Stimulated activated CD4-positive, alpha-beta T cell treated with anti-CD3 and anti-CD28 coated beads, Interleukin-2, amount 100 ng/mL, for 48 hours (primary cell): Measurements from ENCODE around the gene TMEM253.
A peak's percentile ranks its signal among the peaks of the same experiment; 100 is the strongest.

Source experiments
- DNase-seq, 2 donors: peaks; one replicate each; pipeline ENCODE4 v3.0.0-alpha.2; 2020

TMEM253 gene

DNA sequence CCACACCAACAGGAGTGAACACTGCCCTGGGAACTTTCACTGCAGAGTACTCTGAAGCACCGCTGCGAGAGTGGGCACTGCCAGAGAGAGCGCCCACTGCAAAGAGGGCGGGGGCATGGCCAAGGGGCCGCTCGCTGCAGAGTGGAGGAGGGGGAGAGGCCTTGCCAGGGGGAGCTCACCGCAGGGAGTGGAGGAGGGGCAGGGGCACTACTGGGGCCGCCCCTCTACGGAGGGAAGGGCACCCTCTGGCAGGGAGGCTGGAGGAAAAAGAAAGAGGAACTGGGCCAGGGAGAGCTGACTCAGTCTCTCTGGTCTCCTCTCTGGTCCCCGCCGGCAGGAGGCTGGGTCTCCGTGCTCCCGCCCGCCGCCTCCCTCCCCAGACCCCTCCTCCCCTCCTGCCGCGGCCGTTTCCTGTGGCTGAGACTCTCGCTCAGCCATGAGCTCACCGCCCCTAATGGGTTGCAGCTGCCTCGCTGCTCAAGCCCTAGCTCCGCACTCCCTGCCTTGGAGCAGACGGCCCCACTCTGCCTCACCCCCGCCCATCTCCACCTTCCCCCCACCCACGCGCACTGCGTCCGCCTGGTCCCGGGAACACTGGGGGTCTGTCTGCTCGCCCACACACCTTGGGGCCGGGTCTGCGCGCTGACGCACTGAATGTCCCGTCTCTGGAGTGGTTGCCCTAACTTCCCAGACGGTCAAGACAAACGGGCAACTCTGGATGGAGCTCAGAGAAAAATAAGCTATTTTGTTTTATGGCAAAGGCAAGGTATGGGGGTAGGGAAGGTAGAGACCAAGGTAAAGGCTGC lies 29.4 kb upstream of the TMEM253 start:
- peak in 1 of 2 donors; percentile 40 for DNase-seq

DNA sequence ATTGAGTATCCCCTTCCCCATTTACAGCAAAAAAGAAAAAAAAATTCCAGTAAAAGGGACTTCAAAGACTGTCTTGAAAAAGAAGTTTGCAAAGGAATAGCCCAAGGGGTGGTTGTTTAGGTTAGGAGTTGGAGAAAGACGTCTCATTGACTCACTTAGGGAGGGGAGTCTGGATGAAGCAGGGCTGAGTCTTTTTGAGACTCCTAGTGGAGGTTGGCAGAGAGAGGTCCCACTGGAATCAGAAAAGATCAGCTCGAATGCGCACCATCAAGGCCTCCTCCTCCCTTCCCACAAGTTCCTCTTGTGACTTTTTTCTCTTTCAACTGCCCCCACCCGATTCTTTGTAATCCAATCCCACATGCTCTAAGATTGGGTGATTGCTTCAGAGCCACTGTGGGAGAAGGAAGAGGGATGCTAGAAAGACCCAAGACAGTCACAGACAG lies 28.8 kb upstream of the TMEM253 start:
- DNase-seq, result no peak

DNA sequence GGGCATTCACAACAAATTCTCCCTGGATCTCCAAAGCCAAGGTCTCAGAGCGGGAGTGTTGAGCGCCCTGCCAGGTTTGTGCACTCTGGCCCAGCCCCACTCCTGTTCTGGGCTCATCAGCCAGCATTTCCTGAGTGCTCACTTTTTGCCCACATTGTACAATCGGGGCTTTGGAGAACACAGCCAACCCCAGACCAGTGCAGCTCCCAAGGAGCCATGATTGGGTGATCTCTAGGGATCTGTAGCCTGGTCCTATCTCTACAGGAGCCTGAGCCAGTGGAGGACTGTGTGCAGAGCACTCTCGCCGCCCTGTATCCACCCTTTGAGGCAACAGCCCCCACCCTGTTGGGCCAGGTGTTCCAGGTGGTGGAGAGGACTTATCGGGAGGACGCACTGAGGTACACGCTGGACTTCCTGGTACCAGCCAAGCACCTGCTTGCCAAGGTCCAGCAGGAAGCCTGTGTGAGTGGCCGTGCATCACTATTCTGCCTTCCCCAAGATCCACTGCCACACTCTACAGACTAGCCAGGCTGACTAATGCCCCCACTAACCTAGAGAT lies 28.0 kb upstream of the TMEM253 start:
- no peak for DNase-seq

DNA sequence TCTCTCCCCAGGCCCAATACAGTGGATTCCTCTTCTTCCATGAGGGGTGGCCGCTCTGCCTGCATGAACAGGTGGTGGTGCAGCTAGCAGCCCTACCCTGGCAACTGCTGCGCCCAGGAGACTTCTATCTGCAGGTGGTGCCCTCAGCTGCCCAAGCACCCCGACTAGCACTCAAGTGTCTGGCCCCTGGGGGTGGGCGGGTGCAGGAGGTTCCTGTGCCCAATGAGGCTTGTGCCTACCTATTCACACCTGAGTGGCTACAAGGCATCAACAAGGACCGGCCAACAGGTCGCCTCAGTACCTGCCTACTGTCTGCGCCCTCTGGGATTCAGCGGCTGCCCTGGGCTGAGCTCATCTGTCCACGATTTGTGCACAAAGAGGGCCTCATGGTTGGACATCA lies 26.9 kb upstream of the TMEM253 start:
- no peak for DNase-seq

GRCh38 chr14:21074398-21075272 lies 26.2 kb upstream of the TMEM253 start:
- DNase-seq, result no peak

DNA sequence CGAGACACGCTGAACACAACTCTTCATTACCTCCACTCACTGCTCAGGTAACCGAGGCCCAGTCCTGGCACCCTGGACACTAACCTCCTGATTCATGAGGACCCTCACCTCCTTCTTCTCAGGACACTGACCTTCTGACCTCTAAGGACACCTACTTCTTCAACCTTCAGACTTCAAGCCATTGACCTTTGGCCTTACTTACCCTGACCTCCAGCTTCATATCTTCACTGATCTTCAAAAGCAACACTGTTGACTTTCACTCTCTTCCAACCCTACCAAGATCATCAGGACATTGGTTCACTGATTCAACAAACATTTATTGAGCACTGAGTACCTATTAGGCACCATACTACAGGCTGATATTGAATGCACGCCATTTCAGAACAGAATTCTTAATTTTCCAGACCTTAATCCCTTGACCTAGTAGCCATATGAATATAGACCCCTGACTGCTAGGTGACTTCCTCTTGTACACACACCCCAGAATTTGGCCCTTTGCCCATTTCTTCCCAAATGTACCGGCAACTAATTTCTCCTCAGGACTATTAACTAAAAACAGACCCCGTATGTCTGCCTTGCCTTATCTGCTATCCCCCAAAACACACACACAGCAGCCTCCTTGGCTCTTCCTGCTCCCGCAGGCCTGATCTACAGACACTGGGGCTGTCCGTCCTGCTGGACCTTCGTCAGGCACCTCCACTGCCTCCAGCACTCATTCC lies 25.0 kb upstream of the TMEM253 start:
- no peak for DNase-seq

GRCh38 chr14:21077672-21078071 lies 23.2 kb upstream of the TMEM253 start:
- DNase-seq, result no peak

GRCh38 chr14:21078287-21078686 lies 22.6 kb upstream of the TMEM253 start:
- no peak for DNase-seq

DNA sequence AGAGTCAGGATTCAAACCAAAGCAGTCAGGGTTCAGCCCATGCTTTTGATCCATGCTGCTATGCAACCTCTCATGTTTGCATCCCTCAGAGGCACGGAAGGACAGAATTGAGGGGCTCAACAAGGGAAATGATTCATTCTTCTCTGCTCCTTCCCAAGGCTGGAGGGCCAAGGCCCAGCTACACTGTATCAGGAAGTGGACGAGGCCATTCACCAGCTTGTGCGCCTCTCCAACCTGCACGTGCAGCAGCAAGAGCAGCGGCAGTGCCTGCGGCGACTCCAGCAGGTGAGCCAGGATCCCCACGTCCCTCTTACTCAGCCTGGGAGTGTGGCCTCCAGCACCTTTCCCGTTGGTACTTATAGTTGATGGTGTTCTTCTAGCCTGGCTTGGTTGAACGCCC lies 22.1 kb upstream of the TMEM253 start:
- no peak for DNase-seq

DNA sequence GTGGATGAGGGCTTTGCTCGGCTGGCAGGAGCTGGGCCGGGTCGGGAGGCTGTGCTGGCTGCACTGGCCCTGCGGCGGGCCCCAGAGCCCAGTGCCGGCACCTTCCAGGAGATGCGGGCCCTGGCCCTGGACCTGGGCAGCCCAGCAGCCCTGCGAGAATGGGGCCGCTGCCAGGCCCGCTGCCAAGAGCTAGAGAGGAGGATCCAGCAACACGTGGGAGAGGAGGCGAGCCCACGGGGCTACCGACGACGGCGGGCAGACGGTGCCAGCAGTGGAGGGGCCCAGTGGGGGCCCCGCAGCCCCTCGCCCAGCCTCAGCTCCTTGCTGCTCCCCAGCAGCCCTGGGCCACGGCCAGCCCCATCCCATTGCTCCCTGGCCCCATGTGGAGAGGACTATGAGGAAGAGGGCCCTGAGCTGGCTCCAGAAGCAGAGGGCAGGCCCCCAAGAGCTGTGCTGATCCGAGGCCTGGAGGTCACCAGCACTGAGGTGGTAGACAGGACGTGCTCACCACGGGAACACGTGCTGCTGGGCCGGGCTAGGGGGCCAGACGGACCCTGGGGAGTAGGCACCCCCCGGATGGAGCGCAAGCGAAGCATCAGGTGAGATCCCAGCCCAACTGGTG lies 19.2 kb upstream of the TMEM253 start:
- no peak for DNase-seq

DNA sequence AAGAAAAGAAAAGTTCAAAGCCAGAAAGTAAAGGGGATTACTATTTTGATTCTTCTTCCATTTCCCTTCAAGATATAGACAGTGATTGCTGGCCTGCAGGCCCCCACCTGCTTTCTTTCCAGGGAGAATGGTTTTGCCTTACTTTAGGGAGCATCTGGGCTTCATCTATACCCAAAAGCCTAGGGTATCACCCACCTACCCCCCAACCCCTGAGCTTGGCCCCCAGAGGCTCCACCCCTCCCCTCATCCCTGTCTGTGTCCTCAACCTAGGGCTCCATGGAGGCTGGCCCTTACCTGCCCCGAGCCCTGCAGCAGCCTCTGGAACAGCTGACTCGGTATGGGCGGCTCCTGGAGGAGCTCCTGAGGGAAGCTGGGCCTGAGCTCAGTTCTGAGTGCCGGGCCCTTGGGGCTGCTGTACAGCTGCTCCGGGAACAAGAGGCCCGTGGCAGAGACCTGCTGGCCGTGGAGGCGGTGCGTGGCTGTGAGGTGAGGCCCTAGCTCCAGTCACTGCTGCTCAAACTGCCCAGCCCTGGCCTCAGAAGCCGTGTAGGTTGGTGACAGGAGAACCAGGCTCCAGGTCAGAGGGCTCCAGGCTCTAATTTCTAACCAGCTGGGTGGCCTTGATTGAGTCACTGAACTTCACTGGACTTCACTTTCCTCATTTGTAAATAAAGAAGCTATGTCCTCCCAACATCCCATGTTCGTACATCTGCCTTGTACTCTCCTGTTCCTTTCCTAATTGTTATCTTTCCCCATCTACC lies 17.1 kb upstream of the TMEM253 start:
- DNase-seq, result no peak

GRCh38 chr14:21084396-21084795 lies 16.5 kb upstream of the TMEM253 start:
- no peak for DNase-seq

DNA sequence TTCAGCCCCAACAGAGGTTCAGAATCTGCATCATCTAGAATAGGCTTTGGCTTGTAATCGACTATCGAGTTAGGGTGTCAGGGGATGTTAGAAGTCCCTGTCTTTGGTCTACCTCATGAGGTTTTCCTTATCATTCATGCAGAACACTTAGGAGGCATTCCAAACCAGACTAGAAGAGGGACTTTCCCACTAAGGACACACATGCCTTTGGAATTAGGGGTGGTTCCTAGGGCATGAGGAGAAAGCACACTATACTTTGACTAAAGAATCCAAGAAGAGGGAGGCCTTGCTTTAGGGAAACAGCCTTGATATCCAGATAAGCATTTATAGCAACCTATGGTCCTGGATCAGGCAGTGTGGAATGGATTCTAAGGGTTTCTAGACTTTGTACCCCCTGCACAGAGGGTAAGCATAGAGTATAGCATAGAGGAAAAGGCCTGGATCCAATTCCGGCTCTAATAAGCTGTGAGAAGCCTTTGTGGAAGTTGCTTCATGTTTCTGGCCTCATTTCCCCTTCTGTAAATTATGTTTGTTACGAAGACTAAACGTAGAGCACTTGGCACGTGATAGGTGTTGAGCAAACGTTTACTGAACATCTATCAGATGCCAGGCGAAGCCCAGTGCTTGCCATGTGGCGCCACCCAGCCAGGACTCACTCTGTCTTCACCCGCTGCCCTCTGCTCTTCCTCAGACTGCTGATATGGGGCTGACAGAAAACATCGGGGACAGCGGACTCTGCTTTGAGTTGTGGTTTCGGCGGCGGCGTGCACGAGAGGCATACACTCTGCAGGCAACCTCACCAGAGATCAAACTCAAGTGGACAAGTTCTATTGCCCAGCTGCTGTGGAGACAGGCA lies 15.6 kb upstream of the TMEM253 start:
- no peak for DNase-seq

GRCh38 chr14:21086908-21087293 lies 14.0 kb upstream of the TMEM253 start:
- DNase-seq, result no peak

- DNase-seq, result no peak
Measured at GRCh38 chr14:21087294-21088091, 13.4 kb upstream of the TMEM253 start.

DNA sequence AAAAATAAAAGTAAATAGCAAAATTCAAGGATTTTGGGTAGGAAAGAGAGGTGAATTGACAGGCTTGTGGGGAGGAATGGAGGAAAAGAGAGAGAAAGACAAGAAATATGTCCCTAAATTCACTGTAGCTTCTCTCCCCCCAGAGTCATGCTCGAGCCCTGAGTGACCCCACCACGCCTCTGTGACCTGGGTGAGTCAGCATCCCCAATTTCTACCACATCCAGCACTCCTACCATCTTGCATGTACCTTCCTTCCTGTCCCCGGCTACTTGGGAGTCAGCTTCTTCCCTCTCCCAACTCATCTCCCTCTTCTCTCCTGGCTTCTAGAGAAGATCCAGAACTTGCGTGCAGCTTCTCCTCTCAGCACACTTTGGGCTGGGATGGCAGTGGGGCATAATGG lies 12.2 kb upstream of the TMEM253 start:
- no peak for DNase-seq

GRCh38 chr14:21089271-21089670 lies 11.6 kb upstream of the TMEM253 start:
- no peak for DNase-seq

- DNase-seq, result no peak
Measured at GRCh38 chr14:21089877-21090193, 11.0 kb upstream of the TMEM253 start.

GRCh38 chr14:21090194-21090939 lies 10.5 kb upstream of the TMEM253 start:
- no peak for DNase-seq
